Superior temporal gyrus (tissue), 1 donor: ENCODE data around the gene SAE1.

ENCODE experiments used
- DNase-seq: peaks from one replicate; pipeline ENCODE4 v3.0.0-alpha.2; 2016; ENCODE audit errors: extremely low spot score

The SAE1 gene

GRCh38 chr19:47161876-47162489, 31.3 kb downstream of the SAE1 start:
- DNase-seq = no peak

DNA sequence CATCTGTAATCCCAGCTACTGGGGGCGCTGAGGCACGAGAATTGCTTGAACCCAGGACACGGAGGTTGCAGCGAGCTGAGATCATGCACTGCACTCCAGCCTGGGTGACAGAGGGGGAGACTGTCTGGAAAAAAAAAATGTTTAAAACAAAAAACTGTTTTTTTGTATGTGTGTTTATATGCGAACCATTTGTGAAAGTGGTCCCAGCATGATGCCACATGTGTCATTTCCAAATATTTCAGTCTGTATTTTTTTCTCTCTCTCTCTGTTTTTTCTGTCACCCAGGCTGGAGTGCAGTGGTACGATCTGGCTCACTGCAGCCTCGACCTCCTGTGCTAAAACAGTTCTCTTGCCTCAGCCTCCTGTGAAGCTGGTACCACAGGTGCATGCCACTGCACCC, 37.4 kb downstream of the SAE1 start:
- no peak for DNase-seq

GRCh38 chr19:47172666-47173455, 42.2 kb downstream of the SAE1 start:
- DNase-seq = no peak

DNA sequence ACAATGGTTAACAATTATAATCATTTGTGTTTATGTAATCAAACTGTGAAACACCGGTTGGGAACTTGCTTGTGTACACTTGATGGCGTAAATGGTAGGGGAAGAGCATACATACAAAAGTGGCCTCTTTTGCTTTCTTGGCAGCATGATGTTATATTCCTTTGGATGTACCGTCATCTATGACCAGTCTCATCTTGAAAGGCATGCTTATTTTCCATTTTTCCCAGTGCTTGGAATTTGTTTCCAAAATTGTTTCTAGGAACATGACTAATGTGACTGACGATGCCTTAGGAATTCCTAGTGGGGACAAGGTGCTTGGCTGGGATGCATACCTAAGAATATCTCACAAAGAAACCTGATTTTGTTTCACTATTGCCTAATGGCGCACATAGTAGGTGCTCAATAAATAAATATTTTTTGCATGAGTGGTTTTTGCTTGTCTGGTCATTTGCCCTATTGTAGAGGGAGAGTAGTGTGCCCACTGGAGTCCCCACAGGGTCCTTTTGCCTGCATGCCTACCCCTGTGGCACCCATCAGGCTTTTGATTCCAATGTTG, 45.5 kb downstream of the SAE1 start:
- no peak for DNase-seq

DNA sequence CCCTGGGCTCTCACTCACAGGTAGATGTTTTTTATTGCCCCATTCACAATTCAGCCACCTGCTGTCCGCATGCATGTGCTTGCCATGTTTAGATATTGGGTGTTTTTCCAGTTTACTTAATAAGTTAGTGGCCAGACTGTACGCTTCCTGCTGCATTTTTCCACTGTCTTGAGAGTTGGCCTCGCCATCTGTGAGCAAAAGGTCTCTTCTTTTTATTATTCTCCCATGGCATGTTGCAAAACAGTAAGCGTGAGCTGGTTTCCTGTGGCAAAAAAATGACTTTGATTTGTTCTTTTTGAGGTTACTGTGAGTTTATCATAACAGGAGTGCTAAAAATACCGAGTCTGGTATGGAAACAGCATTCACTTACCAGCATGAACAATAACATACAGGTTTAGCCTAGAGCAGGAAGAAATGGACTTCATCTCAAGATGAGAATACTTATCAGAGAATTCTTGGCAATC, 46.0 kb downstream of the SAE1 start:
- peak; percentile 40 for DNase-seq

- DNase-seq = no peak
These were observed 49.1 kb downstream of the SAE1 start for GRCh38 chr19:47179653-47180310.

DNA sequence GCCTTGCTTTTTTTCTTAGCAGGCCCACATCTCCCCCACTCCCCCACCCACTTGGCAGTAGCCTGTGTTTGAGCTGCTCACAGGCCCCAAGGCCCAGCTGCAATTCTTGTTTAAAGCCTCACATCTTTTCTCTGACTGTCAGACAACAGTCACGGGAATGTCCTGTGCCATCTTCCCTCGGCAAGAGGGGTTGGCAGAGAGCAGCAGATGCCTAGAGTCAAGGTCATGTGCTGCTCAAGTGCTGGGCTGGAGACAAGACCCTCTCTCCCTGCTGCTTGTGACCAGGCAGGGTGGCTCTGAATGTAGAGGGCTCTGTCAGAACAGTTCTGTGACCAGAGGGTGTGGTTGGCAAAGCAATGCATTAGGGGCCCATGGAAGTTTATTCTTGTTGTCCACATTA, 53.0 kb downstream of the SAE1 start:
- no peak for DNase-seq

GRCh38 chr19:47186446-47187334, 56.1 kb downstream of the SAE1 start:
- DNase-seq = no peak

DNA sequence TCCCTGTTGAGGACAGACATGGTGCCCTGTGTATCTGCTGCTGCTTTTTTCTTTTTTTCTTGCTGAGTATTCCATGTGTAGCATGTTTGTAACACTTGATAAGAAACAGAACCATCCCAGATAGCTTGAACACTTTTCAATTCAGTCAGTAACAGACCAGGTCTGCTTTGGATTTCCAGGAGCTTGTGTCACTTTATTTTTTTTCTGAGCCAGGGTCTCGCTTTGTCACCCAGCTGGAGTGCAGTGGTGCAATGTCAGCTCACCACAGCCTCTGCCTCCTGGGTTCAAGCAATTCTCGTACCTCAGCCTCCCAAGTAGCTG, 56.7 kb downstream of the SAE1 start:
- no peak for DNase-seq

DNA sequence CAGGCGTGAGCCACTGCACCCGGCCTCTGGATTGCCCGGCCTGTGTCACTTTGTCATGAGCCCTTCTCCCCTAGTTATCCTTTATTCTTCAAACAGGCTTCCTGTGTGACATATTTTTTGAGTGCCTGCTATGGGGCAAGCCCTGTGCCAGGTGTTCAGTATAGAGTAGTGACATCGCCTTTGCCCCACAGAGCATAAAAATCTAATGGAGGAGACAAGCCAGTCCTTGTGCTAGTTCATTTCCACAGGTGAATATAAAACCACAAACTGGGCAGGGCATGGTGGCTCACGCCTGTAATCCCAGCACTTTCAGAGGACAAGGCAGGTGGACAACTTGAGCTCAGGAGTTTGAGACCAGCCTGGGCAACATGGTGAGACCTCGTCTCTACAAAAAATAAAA, 57.2 kb downstream of the SAE1 start:
- no peak for DNase-seq

GRCh38 chr19:47188507-47189033, 57.9 kb downstream of the SAE1 start:
- DNase-seq = no peak

GRCh38 chr19:47190167-47190727, 59.6 kb downstream of the SAE1 start:
- no peak for DNase-seq

DNA sequence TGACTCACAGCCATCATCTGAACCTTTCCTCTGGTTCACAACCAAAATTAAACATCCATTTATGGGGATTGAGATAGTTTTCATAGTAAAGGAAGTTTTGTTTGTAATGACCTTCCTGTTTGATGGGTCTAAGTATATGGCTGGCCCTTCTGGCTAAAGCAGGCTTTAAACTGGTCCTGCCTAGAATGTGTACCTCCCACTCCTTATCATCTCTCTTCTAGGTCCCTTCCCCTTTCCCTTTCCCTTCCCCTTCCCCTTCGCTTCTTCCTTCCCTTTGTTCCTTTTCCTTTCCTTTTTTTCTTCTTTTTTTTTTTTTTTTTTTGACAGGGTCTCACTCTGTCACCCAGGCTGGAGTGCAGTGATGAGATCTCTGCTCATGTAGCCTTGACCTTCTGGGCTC, 64.8 kb downstream of the SAE1 start:
- DNase-seq = no peak

- DNase-seq = no peak
These were observed 66.5 kb downstream of the SAE1 start for GRCh38 chr19:47197141-47197540.

GRCh38 chr19:47200530-47200929, 69.9 kb downstream of the SAE1 start:
- DNase-seq = no peak

DNA sequence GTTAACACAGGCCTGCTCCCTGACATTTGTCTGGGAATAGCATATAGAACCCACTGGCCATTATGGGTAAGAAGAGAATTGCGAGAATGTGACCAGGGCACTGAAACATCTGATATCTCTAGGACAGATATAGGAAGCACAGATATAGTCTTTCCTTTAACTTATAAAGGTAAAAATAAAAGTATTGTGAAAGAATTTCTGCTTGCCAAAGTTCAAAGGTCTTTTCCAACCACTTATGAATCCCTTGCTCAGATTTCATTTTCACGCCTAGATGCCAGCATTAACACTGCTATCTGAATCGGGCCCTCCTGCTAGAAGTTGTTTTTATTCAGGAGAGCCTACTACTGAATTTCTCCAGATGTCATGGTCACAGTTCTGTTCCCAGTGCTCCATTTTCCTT, 72.6 kb downstream of the SAE1 start:
- DNase-seq = no peak

DNA sequence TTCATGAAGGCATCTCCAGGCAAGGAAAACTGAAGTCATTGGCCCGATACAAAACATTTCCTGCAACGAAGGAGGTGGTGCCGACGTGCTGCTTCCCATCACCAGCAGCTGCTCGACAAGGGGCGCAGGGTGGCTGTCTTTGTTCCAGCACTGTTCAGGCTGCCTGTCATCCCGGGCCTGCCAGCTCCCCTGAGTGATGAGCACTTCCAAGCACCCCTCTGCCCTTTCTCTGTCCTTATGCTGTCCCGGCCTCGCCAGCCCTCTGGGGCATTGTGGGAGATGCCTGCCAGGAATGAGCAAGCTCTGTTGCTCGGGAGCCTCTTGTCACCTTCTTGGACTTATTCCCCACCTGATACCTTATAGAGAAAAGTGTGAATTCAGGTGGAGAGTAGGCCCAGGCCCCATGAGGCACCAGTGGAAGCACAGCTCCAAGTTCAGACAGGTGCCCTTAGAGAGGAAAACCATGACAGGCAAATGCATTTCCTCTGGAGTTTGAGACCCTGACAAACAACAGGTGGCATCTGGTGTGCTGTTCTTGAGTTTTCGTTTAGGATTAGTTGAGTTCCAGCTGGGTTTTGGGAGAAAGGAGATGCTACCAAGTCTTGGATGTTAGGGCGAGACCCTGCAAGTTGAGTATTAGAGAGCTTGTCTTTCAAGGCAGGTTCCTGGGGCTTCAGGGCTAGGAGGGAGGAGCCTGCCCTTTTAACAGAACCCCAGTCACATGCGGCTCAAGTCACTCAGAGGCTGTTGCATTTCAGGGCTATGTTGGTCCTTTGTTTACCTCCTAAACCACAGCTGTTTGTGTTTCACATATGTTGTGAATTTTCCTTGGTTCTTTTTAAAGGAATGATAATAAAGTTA, 78.9 kb downstream of the SAE1 start:
- no peak for DNase-seq

DNA sequence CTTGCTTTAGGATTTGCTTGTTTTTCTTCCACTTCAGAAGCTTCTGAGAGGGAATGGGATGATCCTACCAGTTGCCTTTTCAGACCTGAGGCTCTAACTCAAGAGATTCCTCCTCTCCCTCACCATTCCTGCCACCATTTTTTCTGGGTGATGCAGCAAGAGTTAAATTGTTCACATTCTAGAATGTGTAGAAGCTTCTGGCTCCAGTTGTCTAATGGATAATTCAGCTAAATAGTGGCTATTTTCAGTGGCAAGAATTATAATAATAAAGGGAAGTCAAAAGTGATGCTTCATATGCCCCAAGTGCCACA, 79.5 kb downstream of the SAE1 start:
- no peak for DNase-seq

DNA sequence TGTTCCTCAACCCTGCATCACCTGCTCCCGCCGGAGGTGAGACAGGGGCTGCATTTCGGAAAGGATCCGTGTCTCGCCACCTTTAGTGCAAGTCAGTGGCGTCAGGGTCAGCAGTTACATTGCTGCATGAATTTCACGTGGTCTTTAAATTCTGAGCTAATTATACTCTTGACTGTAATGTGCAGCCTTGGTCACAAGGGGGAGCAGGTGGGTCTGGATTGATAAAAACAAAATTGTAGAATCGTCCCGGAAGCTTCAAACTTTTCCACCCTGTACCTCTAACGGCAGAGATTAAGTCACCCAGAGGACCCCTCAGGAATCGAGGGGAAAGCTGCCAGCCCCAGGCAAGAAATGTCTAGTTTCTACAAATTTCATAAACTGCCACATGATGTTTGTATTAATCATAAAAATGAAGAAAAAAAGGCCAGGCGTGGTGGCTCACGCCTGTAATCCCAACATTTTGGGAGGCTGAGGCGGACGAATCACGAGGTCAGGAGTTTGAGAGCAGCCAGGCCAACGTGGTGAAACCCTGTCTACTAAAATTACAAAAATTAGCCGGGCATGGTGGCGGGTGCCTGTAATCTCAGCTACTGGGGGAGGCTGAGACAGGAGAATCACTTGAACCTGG, 80.2 kb downstream of the SAE1 start:
- peak; percentile 88 for DNase-seq

DNA sequence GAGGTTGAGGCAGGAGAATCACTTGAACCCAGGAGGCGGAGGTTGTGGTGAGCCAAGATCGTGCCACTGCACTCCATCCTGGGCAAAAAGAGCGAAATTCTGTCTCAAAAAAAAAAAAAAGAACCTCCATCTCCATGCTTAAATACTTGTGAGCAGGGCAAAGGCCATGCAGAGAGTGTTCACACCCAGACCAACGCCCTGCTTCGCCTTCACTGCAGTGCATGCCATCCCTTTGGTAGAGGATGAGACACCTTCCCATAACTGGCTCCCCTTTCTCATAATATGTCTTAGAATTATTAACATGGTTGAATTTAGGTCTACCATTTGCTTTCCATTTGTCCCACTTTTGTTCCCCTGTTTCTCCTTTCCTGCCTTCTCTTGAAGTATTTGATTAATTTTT, 84.9 kb downstream of the SAE1 start:
- DNase-seq = no peak
